GM12878 (cell line): ENCODE results near the gene SMIM38. TPM values are rescaled to one million over a fixed set of nuclear protein-coding genes. Genes with fewer than 3 reads are reported as not detected.

Experiments
- ATAC-seq: fragments of 200-7000 bp; cut with Tn5 transposase; 3 replicates; pipeline ENCODE4 v1.9.1; 2020; ENCODE audit warnings: mild to moderate bottlenecking, moderate library complexity
- BruUV-seq: library from RNA; stranded (reverse); fragments of 400-500 nt; replicated peaks from 2 replicates; lab custom pipeline; 2021; lab: Mats Ljungman, UMichigan
- CTCF ChIA-PET: fragments of 300-600 bp; sonication (Branson Sonifier 250); formaldehyde crosslinking; extraction: SDS; loops from one replicate; lab custom pipeline; 2021; ENCODE audit warnings: inconsistent platforms; lab: Yijun Ruan, JAX
- POLR2A ChIA-PET: fragments of 350-600 bp; formaldehyde crosslinking; extraction: SDS; loops from one replicate; lab custom pipeline; 2021; ENCODE audit warnings: inconsistent platforms; lab: Charles Lee
- RAD21 ChIA-PET: fragments of 300-600 bp; sonication (Branson Sonifier 250); formaldehyde crosslinking; loops from one replicate; lab custom pipeline; 2023; ENCODE audit warnings: antibody characterized with exemption; ENCODE audit not compliant: unreplicated experiment; lab: Charles Lee
- SMC1A ChIA-PET: fragments of 300-600 bp; sonication (Branson Sonifier 250); formaldehyde crosslinking; loops from one replicate; lab custom pipeline; 2023; ENCODE audit not compliant: unreplicated experiment, uncharacterized antibody; lab: Charles Lee
- DNase-seq: peaks from one replicate; pipeline ENCODE4 v3.0.0-alpha.2; 2011; ENCODE audit warnings: low read depth, low spot score
- FAIRE-seq: peaks from 3 replicates; lab custom pipeline; 2011; peaks lifted over from hg19 to GRCh38; lab: Jason Lieb, UNC
- H2AFZ ChIP-seq: 2 replicates; pipeline ENCODE4 v1.6.0; 2011; ENCODE audit warnings: low read depth, low read length, control low read depth; ENCODE audit not compliant: control insufficient read depth
- H3K27ac ChIP-seq: 2 replicates; pipeline ENCODE4 v1.5.1; 2011; ENCODE audit warnings: control low read depth; ENCODE audit not compliant: control insufficient read depth, insufficient read depth
- H3K27me3 ChIP-seq, 2 experiments: replicated peaks in 1 of 2; 2 replicates each; pipeline versions ENCODE4 v1.6.0 to v1.6.1; 2011; ENCODE audit warnings: low read length in 1 of 2; ENCODE audit not compliant: control insufficient read depth in 2 of 2, insufficient read depth in 2 of 2
- H3K36me3 ChIP-seq, 2 experiments: 2 replicates each; pipeline ENCODE4 v1.5.1; 2011; ENCODE audit warnings: low read length in 1 of 2; ENCODE audit not compliant: control insufficient read depth in 2 of 2, insufficient read depth in 2 of 2
- H3K4me1 ChIP-seq: 2 replicates; pipeline ENCODE4 v1.6.1; 2011; ENCODE audit warnings: mild to moderate bottlenecking, low read length, moderate library complexity, mixed read lengths; ENCODE audit not compliant: control insufficient read depth, insufficient read depth
- H3K4me2 ChIP-seq: 2 replicates; pipeline ENCODE4 v1.6.0; 2011; ENCODE audit warnings: control low read depth; ENCODE audit not compliant: control insufficient read depth, insufficient read depth
- H3K4me3 ChIP-seq: fragments of 200-600 bp; sonication (generic); 2 replicates; pipeline ENCODE4 v1.5.1; 2016
- H3K79me2 ChIP-seq: 2 replicates; pipeline ENCODE4 v1.6.0; 2011; ENCODE audit warnings: low read length; ENCODE audit not compliant: control insufficient read depth, insufficient read depth
- H3K9ac ChIP-seq: 2 replicates; pipeline ENCODE4 v1.8.0; 2011; ENCODE audit warnings: low read length, control low read depth, mixed read lengths; ENCODE audit not compliant: control insufficient read depth, insufficient read depth
- H3K9me3 ChIP-seq: replicated peaks from 3 replicates; pipeline ENCODE4 v1.5.1; 2011; ENCODE audit warnings: mild to moderate bottlenecking, low read length; ENCODE audit not compliant: control insufficient read depth, insufficient read depth
- H4K20me1 ChIP-seq: 2 replicates; pipeline ENCODE4 v1.6.0; 2011; ENCODE audit not compliant: control insufficient read depth, insufficient read depth
- ATF3 ChIP-seq: IDR thresholded peaks from 2 replicates; pipeline ENCODE4 v1.6.1; 2011; ENCODE audit warnings: low read depth, mild to moderate bottlenecking, low read length, moderate library complexity, borderline replicate concordance; ENCODE audit errors: extremely low read depth
- BCL3 ChIP-seq: IDR thresholded peaks from 2 replicates; pipeline ENCODE4 v1.6.1; 2011; ENCODE audit warnings: borderline replicate concordance, low read depth, mild to moderate bottlenecking, moderate library complexity, low read length; ENCODE audit not compliant: insufficient read depth, poor library complexity, severe bottlenecking
- BHLHE40 ChIP-seq, 2 experiments: fragments of 450-650 bp in 1 of 2; IDR thresholded peaks; 2 replicates each; pipeline ENCODE4 v1.6.1; 2011 to 2017; ENCODE audit warnings: low read depth in 2 of 2, borderline replicate concordance in 1 of 2, improper control_type of control experiment in 1 of 2, low read length in 1 of 2, mild to moderate bottlenecking in 1 of 2
- ELK1 ChIP-seq: IDR thresholded peaks from 2 replicates; pipeline ENCODE4 v1.6.1; 2012; ENCODE audit warnings: low read depth, low read length, improper control_type of control experiment
- FOXM1 ChIP-seq: IDR thresholded peaks from 2 replicates; pipeline ENCODE4 v1.6.1; 2012; ENCODE audit warnings: low read depth, mild to moderate bottlenecking, inconsistent platforms, low read length, moderate library complexity
- HDAC6 ChIP-seq: fragments of 200-600 bp; sonication (generic); IDR thresholded peaks from one replicate; pipeline ENCODE4 v1.8.0; 2017; ENCODE audit warnings: antibody characterized with exemption; ENCODE audit not compliant: unreplicated experiment
- IKZF2 ChIP-seq, 2 experiments: fragments of 450-650 bp; IDR thresholded peaks; 2 replicates each; pipeline ENCODE4 v1.6.1; 2017; ENCODE audit warnings: mild to moderate bottlenecking in 2 of 2, moderate library complexity in 2 of 2
- SPI1 ChIP-seq: IDR thresholded peaks from 2 replicates; pipeline ENCODE4 v1.6.1; 2011; ENCODE audit warnings: low read depth, mild to moderate bottlenecking, low read length, moderate library complexity, borderline replicate concordance; ENCODE audit not compliant: insufficient read depth
- ZNF384 ChIP-seq: IDR thresholded peaks from 2 replicates; pipeline ENCODE4 v1.6.1; 2012; ENCODE audit warnings: low read depth, mild to moderate bottlenecking, low read length, improper control_type of control experiment, borderline replicate concordance
- ZSCAN29 ChIP-seq: fragments of 450-650 bp; IDR thresholded peaks from 2 replicates; pipeline ENCODE4 v1.6.1; 2017; ENCODE audit warnings: mild to moderate bottlenecking, moderate library complexity
- WGBS: methylation state at CpG from one replicate; pipeline ENCODE4 v1.1.6; 2016; ENCODE audit warnings: low lambda C conversion rate; ENCODE audit not compliant: insufficient replicate concordance, insufficient coverage; ENCODE audit errors: missing lambda C conversion rate; 5-methylcytosine and 5-hydroxymethylcytosine counted together
- in situ Hi-C: fragments of 300-500 bp; cut with MboI; formaldehyde crosslinking; loops from 9 replicates; pipeline ENCODE4 v1.14.3; 2018; ENCODE audit warnings: mixed read lengths
- intact Hi-C: fragments of 100-400 bp; cut with micrococcal nuclease; formaldehyde crosslinking; loops from one replicate; pipeline ENCODE4 v1.14.2; 2022; ENCODE audit not compliant: unreplicated experiment
- polyA plus RNA-seq, 11 experiments: library from polyadenylated mRNA; depleted of rRNA in 4 of 11; unstranded in 6 of 11; stranded (reverse) in 5 of 11; fragments of >200 nt; fragmentation: Nextera tagmentation in 4 of 11; fragmentation: Illumina TruSeq in 1 of 11; extraction: Ambion mirVana in 4 of 11; extraction: Trizol in 1 of 11; gene quantifications; 1 replicate in 1 of 11; 2 replicates in 10 of 11; pipeline versions ENCODE4 v1.2.1 to v1.2.3, GENCODE V29; 2011 to 2016; ENCODE audit warnings: inconsistent platforms in 2 of 11, missing spikeins in 2 of 11, low read depth in 1 of 11
- total RNA-seq, 4 experiments: library from RNA; depleted of rRNA in 3 of 4; stranded (reverse); fragments of >200 nt in 3 of 4; fragmentation: Illumina TruSeq in 1 of 4; extraction: Trizol in 1 of 4; gene quantifications; 2 replicates each; pipeline versions ENCODE4 v1.2.1 to v1.2.3, GENCODE V29; 2013 to 2021

The SMIM38 gene
- total and polyA plus RNA-seq, 10 of the 15 experiments (the other 5 are each of a cell fraction or from before 2014, with no cell fraction given), result 0.15 to 5.0 (median 2.1) TPM; not detected in 1

- TF ChIP-seq ATF3, result no peak
- no peak for TF ChIP-seq ELK1
- TF ChIP-seq BCL3, result no peak
- no peak for TF ChIP-seq SPI1
- no peak for TF ChIP-seq ZSCAN29
- TF ChIP-seq BHLHE40 (IDR thresholded peaks at IDR 0.05; ENCODE audit: borderline replicate concordance in 1 of 2, low read depth in 2 of 2, low read length in 1 of 2), result no peak
- TF ChIP-seq FOXM1, result no peak
Measured at GRCh38 chr11:69203901-69204245, 48.1 kb downstream of the SMIM38 start (continued).

- ChIA-PET CTCF (no interaction called here), RAD21 (no interaction called here), POLR2A (no interaction called here), SMC1A (no interaction called here)
- Histone ChIP-seq H3K4me2 (no peak overlapping the region), H3K36me3 (no peaks in the 10 kb centered on the region), H3K9me3 (peaks cover 8% of the 10 kb centered on the region; the same call in 2 of the 3 replicates), H3K4me3 (no peak overlapping the region), H3K4me1 (no peaks in the 10 kb centered on the region; the same call in 1 of the 2 replicates), H2AFZ (no peak overlapping the region), H3K9ac (no peak overlapping the region), H3K27me3 (no peaks in the 10 kb centered on the region), H3K79me2 (no peaks in the 10 kb centered on the region), H3K27ac (no peak overlapping the region), H4K20me1 (no peaks in the 10 kb centered on the region)
- in situ Hi-C loops, result no loop called here
- DNase-seq (no peak), FAIRE-seq (no peak), ATAC-seq (no peak)
- intact Hi-C loops, result no loop called here
- TF ChIP-seq IKZF2 (IDR thresholded peaks at IDR 0.05) (no peak), ATF3 (no peak), HDAC6 (no peak), ZNF384 (no peak)
- no TSS peak for BruUV-seq
- WGBS, result 55% methylated on average over 18 of the region's 19 CpGs
Measured at GRCh38 chr11:69204246-69204940, 48.7 kb downstream of the SMIM38 start.
